OCI-LY7 (cell line): ENCODE measurements around the gene PDGFB.

Experiments
- CTCF ChIP-seq: fragments of 200-600 bp; sonication (generic); conservative IDR thresholded peaks from 2 replicates; pipeline ENCODE4 v1.5.1; 2014; ENCODE audit warnings: mild to moderate bottlenecking, antibody characterized with exemption, low read length, moderate library complexity, mixed read lengths
- EZH2phosphoT487 ChIP-seq: fragments of 200-600 bp; sonication (generic); IDR thresholded peaks from 2 replicates; pipeline ENCODE4 v1.6.1; 2018; ENCODE audit warnings: low read depth, borderline replicate concordance, mild to moderate bottlenecking, mixed run types, antibody characterized with exemption, low read length, moderate library complexity, mixed read lengths

- no peak for TF ChIP-seq CTCF
- TF ChIP-seq EZH2phosphoT487 = no peak
Observed at GRCh38 chr22:39265143-39265886, 20.5 kb upstream of the PDGFB start.
